Measurements from ENCODE around the gene ATP1A4. TPM values are rescaled to one million over a fixed set of nuclear protein-coding genes. Genes with fewer than 3 reads are reported as not detected.

The ATP1A4 gene
- total and polyA plus RNA-seq, 10 of the 15 experiments (the other 5 are each of a cell fraction or from before 2014, with no cell fraction given) = 0.31 to 1.0 (median 0.54) TPM

DNA sequence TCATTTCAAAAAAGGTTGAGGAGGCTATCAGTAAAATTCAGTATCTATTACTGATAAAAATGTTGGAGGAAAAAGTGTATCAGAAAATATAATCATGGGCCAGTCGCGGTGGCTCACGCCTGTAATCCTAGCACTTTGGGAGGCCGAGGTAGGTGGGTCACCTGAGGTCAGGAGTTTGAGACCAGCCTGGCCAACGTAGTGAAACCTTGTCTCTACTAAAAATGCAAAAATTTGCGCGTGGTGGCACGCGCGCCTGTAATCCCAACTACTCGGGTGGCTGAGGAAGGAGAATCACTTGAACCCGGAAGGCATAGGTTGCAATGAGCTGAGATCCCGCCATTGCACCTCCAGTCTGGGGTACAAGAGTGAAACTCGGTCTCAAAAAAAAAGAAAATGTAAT lies 5.3 kb upstream of the ATP1A4 start:
- FAIRE-seq (no peak), DNase-seq (ENCODE audit: low read depth, low spot score) (no peak), ATAC-seq (no peak)
- no peak for TF ChIP-seq ZNF24 (IDR thresholded peaks at IDR 0.05)
- no peak for TF ChIP-seq ZNF622 (IDR thresholded peaks at IDR 0.05)
- no peak for TF ChIP-seq BRCA1 (IDR thresholded peaks at IDR 0.05; ENCODE audit: low read depth, low read length)
- no peak for TF ChIP-seq FOXK2 (IDR thresholded peaks at IDR 0.05)
- no peak for TF ChIP-seq ZNF207 (IDR thresholded peaks at IDR 0.05; ENCODE audit: borderline replicate concordance)
- no peak for TF ChIP-seq ATF7 (IDR thresholded peaks at IDR 0.05; ENCODE audit: low read depth)
- no peak for TF ChIP-seq SIN3A (IDR thresholded peaks at IDR 0.05; ENCODE audit: low read depth, low read length)
- no peak for TF ChIP-seq SMAD1 (IDR thresholded peaks at IDR 0.05; ENCODE audit: low read depth, partially characterized antibody)
- no peak for TF ChIP-seq BMI1 (IDR thresholded peaks at IDR 0.05; ENCODE audit: borderline replicate concordance)
- TF ChIP-seq, protein P1, sequence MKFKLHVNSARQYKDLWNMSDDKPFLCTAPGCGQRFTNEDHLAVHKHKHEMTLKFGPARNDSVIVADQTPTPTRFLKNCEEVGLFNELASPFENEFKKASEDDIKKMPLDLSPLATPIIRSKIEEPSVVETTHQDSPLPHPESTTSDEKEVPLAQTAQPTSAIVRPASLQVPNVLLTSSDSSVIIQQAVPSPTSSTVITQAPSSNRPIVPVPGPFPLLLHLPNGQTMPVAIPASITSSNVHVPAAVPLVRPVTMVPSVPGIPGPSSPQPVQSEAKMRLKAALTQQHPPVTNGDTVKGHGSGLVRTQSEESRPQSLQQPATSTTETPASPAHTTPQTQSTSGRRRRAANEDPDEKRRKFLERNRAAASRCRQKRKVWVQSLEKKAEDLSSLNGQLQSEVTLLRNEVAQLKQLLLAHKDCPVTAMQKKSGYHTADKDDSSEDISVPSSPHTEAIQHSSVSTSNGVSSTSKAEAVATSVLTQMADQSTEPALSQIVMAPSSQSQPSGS (IDR thresholded peaks at IDR 0.05; ENCODE audit: low read length) = no peak
- TF ChIP-seq HCFC1 (IDR thresholded peaks at IDR 0.05; ENCODE audit: low read length) = no peak
- no peak for TF ChIP-seq ZSCAN29 (IDR thresholded peaks at IDR 0.05)
- no peak for TF ChIP-seq PAX8 (IDR thresholded peaks at IDR 0.05)
- ChIA-PET CTCF (interaction anchor here (0.6 kb wide), 1 partner anchor 59 kb away, joined by 3 read pairs; no protein-coding TSS in a partner anchor), RAD21 (ENCODE audit: unreplicated experiment) (no interaction called here), POLR2A (no interaction called here), SMC1A (ENCODE audit: uncharacterized antibody, unreplicated experiment) (interaction anchor here (0.7 kb wide), 1 partner anchor 20 kb away, joined by 3 read pairs; no protein-coding TSS in a partner anchor)
- in situ Hi-C loops (cut with MboI) = no loop called here
- 67% methylated on average over 14 of the region's 14 CpGs for WGBS (ENCODE audit: insufficient coverage, insufficient replicate concordance, low lambda C conversion rate, missing lambda C conversion rate)
- Histone ChIP-seq H3K4me2 (ENCODE audit: control insufficient read depth, insufficient read depth) (no peak overlapping the region), H3K27me3 (replicated peaks in 1 of 2; ENCODE audit: control insufficient read depth in 2 of 2, insufficient read depth in 2 of 2, low read length in 1 of 2) (no peaks in the 10 kb centered on the region; a peak in 1 of 4 replicates), H3K4me1 (ENCODE audit: control insufficient read depth, insufficient read depth, low read length) (no peaks in the 10 kb centered on the region), H3K27ac (ENCODE audit: control insufficient read depth, insufficient read depth) (no peak overlapping the region), H3K9ac (ENCODE audit: control insufficient read depth, insufficient read depth, low read length) (no peak overlapping the region), H3K36me3 (ENCODE audit: control insufficient read depth in 2 of 2, insufficient read depth in 2 of 2, low read length in 1 of 2) (no peaks in the 10 kb centered on the region), H3K4me3 (no peak overlapping the region), H3K79me2 (ENCODE audit: control insufficient read depth, insufficient read depth, low read length) (no peaks in the 10 kb centered on the region), H4K20me1 (ENCODE audit: control insufficient read depth, insufficient read depth) (no peaks in the 10 kb centered on the region), H3K9me3 (replicated peaks; ENCODE audit: control insufficient read depth, insufficient read depth, low read length) (no peaks in the 10 kb centered on the region), H2AFZ (ENCODE audit: control insufficient read depth, low read depth, low read length) (no peak overlapping the region)
- intact Hi-C loops (cut with micrococcal nuclease; ENCODE audit: unreplicated experiment) = no loop called here
- BruUV-seq (replicated peaks) = no TSS peak
